GM23338 (cell line): ENCODE results near the gene MYO15B.

Experiments
- CREB1 ChIP-seq: fragments of 250-450 bp; sonication (Bioruptor Pico); IDR thresholded peaks from 2 replicates; pipeline ENCODE4 v1.5.0; 2020; ENCODE audit warnings: low read depth, mild to moderate bottlenecking, moderate library complexity
- EZH2 ChIP-seq: fragments of 200-600 bp; sonication (generic); IDR thresholded peaks from one replicate; pipeline ENCODE4 v1.8.0; 2017; ENCODE audit warnings: antibody characterized with exemption, mild to moderate bottlenecking, low read depth; ENCODE audit not compliant: unreplicated experiment
- EZH2phosphoT487 ChIP-seq: fragments of 200-600 bp; sonication (generic); IDR thresholded peaks from one replicate; pipeline ENCODE4 v1.8.1; 2018; ENCODE audit warnings: antibody characterized with exemption; ENCODE audit not compliant: unreplicated experiment
- JUNB ChIP-seq: IDR thresholded peaks from one replicate; pipeline ENCODE4 v1.6.1; 2016; ENCODE audit warnings: antibody characterized with exemption; ENCODE audit not compliant: unreplicated experiment
- NANOG ChIP-seq: IDR thresholded peaks from 2 replicates; pipeline ENCODE4 v1.6.1; 2016; ENCODE audit warnings: antibody characterized with exemption, borderline replicate concordance
- POLR2AphosphoS5 ChIP-seq: IDR thresholded peaks from 2 replicates; pipeline ENCODE4 v1.6.1; 2016; ENCODE audit warnings: antibody characterized with exemption, low read depth
- ZNF114 ChIP-seq: fragments of 250-450 bp; sonication (Bioruptor Pico); IDR thresholded peaks from 2 replicates; pipeline ENCODE4 v1.5.0; 2020; ENCODE audit warnings: mild to moderate bottlenecking, moderate library complexity
- TF ChIP-seq, protein P1 (sequence below), 2 experiments: fragments of 200-600 bp in 1 of 2; sonication (generic) in 1 of 2; conservative IDR thresholded peaks; 2 replicates each; pipeline versions ENCODE4 v1.5.1 to v1.6.1; 2016 to 2017; ENCODE audit warnings: antibody characterized with exemption in 2 of 2, low read depth in 2 of 2, mild to moderate bottlenecking in 2 of 2, moderate library complexity in 1 of 2
- TF ChIP-seq, protein P2 (sequence below): IDR thresholded peaks from one replicate; pipeline ENCODE4 v1.6.1; 2018; ENCODE audit warnings: antibody characterized with exemption; ENCODE audit not compliant: unreplicated experiment
- TF ChIP-seq, protein P3 (sequence below): IDR thresholded peaks from 2 replicates; pipeline ENCODE4 v1.6.1; 2016; ENCODE audit warnings: antibody characterized with exemption

DNA sequence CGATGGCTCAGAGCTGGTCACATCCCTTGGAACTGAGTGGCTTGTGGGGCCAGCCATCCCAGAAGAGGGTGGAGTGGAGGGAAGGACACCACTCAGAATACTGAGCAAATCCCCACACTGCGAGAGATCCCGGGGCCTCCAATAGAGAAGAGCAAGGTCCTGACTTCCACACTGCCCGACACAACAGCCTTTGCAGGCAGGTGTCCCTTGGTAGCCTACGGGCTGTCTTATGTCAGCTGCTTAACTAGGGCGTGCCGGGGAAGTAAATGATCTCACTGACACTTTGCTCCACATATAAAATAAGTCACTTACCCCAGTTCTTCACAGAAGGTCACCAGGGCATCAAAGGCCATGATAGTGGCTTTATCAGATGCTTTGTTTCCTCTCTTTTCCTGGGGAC lies 63.3 kb downstream of the MYO15B start:
- TF ChIP-seq, protein P1, sequence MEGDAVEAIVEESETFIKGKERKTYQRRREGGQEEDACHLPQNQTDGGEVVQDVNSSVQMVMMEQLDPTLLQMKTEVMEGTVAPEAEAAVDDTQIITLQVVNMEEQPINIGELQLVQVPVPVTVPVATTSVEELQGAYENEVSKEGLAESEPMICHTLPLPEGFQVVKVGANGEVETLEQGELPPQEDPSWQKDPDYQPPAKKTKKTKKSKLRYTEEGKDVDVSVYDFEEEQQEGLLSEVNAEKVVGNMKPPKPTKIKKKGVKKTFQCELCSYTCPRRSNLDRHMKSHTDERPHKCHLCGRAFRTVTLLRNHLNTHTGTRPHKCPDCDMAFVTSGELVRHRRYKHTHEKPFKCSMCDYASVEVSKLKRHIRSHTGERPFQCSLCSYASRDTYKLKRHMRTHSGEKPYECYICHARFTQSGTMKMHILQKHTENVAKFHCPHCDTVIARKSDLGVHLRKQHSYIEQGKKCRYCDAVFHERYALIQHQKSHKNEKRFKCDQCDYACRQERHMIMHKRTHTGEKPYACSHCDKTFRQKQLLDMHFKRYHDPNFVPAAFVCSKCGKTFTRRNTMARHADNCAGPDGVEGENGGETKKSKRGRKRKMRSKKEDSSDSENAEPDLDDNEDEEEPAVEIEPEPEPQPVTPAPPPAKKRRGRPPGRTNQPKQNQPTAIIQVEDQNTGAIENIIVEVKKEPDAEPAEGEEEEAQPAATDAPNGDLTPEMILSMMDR (conservative IDR thresholded peaks at IDR 0.05; ENCODE audit: low read depth in 2 of 2): no peak
- TF ChIP-seq POLR2AphosphoS5 (no peak), JUNB (no peak), EZH2 (no peak), EZH2phosphoT487 (no peak), ZNF114 (CRISPR knock-in tag) (no peak), CREB1 (CRISPR knock-in tag) (no peak), NANOG (no peak)
- TF ChIP-seq, protein P2, sequence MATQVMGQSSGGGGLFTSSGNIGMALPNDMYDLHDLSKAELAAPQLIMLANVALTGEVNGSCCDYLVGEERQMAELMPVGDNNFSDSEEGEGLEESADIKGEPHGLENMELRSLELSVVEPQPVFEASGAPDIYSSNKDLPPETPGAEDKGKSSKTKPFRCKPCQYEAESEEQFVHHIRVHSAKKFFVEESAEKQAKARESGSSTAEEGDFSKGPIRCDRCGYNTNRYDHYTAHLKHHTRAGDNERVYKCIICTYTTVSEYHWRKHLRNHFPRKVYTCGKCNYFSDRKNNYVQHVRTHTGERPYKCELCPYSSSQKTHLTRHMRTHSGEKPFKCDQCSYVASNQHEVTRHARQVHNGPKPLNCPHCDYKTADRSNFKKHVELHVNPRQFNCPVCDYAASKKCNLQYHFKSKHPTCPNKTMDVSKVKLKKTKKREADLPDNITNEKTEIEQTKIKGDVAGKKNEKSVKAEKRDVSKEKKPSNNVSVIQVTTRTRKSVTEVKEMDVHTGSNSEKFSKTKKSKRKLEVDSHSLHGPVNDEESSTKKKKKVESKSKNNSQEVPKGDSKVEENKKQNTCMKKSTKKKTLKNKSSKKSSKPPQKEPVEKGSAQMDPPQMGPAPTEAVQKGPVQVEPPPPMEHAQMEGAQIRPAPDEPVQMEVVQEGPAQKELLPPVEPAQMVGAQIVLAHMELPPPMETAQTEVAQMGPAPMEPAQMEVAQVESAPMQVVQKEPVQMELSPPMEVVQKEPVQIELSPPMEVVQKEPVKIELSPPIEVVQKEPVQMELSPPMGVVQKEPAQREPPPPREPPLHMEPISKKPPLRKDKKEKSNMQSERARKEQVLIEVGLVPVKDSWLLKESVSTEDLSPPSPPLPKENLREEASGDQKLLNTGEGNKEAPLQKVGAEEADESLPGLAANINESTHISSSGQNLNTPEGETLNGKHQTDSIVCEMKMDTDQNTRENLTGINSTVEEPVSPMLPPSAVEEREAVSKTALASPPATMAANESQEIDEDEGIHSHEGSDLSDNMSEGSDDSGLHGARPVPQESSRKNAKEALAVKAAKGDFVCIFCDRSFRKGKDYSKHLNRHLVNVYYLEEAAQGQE: no peak
- TF ChIP-seq, protein P3, sequence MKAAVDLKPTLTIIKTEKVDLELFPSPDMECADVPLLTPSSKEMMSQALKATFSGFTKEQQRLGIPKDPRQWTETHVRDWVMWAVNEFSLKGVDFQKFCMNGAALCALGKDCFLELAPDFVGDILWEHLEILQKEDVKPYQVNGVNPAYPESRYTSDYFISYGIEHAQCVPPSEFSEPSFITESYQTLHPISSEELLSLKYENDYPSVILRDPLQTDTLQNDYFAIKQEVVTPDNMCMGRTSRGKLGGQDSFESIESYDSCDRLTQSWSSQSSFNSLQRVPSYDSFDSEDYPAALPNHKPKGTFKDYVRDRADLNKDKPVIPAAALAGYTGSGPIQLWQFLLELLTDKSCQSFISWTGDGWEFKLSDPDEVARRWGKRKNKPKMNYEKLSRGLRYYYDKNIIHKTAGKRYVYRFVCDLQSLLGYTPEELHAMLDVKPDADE: no peak
